ENCODE measurements around the gene ANKZF1.
"Not testable (repeated sequence)": the region's sequence is repeated elsewhere in the genome, so short reads cannot be mapped to it uniquely, and the experiment has no call there.

DNA sequence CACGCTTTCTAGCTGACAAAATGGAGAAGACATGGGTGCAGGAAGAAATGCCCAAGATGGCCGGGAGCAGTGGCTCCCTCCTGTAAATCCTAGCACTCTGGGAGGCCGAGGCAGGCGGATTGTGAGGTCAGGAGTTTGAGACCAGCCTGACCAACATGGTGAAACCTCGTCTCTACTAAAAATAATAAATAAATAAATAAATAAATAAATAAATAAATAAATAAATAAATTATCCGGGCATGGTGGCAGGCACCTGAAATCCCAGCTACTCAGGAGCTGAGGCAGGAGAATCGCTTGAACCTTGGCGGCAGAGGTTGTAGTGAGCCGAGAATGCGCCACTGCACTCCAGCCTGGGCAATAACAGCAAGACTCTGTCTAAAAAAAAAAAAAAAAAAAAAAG, 29.3 kb downstream of the ANKZF1 start:
- TF ChIP-seq CTCF, POLR2AphosphoS5 (IDR thresholded peaks at IDR 0.05): not testable (repeated sequence)
